NCI-H524 treated with DMSO at 0.1 percent for 48 hours (cell line): ENCODE data around the gene LRIG2.

Experiments used
- DNase-seq: peaks from one replicate; lab custom pipeline; 2025; lab: John Stamatoyannopoulos, UW

The LRIG2 gene

DNA sequence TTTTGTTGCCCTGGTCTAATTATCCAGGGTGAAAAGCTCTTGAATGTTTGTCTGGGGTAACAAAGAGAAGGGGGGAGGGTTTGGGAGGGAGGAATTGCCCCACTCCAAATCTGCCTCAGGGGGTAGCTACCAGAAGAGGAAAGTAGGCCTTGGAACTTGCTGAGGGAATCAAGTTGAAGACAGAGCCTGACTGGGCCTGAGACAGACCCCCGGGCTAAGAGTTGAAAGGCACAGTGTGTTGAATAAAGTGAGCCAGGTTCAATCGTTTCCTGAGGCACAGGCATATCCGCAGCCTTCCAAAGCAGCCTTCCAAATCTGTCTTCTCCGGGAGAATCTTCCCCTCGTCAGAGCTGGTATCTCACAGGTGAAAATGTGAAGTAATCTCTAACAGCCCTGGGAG lies 96.6 kb downstream of the LRIG2 start:
- no peak for DNase-seq

DNA sequence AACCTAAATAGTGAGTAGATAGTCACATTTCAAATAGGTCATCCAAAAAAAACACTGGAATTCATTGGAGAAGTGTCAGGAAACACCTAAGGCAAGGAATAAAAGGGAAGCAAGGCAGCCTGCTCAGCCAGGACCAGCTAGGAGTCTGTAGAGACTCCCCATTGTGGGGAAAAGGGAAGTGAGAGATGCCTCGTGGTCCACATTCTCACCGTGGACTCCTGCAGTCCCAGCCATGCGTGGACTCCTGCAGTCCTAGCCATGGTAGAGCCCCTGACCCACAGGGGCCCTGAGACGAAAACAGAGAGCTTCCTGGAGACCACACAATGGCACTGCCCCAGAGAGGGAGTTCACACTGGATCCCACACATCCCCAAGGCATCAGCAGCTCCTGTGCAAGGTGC lies 97.5 kb downstream of the LRIG2 start:
- no peak for DNase-seq

DNA sequence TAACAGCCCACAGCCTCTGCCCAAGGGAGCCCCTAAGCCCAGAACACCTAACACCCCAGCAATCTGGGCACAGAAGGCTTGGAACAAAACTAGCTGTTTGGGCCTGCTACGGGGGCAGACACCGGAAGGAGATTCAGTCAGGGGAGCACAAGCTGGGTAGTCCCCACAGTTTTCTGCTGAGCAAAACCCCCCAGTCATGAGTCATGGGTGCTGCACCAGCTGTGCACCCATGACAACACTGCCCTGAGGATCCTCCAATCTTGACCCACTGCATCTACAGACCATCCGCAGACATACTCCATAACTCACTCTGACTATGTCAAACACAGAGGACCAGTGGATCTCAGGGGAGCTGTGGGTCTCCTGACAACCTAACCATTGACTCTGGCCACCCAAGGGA lies 105.1 kb downstream of the LRIG2 start:
- DNase-seq, result no peak

DNA sequence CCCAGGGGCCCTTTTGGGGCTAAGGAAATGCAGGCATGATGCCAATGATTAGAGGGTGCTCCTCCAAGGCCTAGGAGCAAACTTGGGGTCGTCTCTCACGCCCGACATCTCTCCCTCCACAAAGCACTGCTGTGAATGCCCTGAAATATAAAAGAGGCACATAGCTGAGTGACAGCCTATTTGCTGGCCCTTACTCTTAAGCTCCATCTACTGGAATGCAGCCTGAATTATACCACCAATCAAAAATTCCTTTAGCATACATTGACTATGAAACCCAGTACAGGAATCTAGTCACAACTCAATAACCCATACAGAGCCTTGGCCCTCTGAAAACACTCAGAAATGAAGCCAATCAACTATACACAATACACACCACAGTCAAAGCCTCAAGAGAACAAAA lies 105.5 kb downstream of the LRIG2 start:
- DNase-seq, result no peak
